NB4 (cell line): ENCODE data around the gene KCNN2.

Experiments used
- CTCF ChIP-seq: IDR thresholded peaks from one replicate; pipeline ENCODE4 v1.5.1; 2012; ENCODE audit warnings: low read depth, low read length
- MYC ChIP-seq: IDR thresholded peaks from 2 replicates; pipeline ENCODE4 v1.6.1; 2011; ENCODE audit warnings: low read depth, low read length
- POLR2A ChIP-seq: IDR thresholded peaks from 2 replicates; pipeline ENCODE4 v1.6.1; 2011; ENCODE audit warnings: mild to moderate bottlenecking; ENCODE audit not compliant: insufficient read length; ENCODE audit errors: extremely low read depth
- TF ChIP-seq, protein P1 (sequence below): IDR thresholded peaks from 2 replicates; pipeline ENCODE4 v1.6.1; 2011; ENCODE audit warnings: low read depth, low read length

DNA sequence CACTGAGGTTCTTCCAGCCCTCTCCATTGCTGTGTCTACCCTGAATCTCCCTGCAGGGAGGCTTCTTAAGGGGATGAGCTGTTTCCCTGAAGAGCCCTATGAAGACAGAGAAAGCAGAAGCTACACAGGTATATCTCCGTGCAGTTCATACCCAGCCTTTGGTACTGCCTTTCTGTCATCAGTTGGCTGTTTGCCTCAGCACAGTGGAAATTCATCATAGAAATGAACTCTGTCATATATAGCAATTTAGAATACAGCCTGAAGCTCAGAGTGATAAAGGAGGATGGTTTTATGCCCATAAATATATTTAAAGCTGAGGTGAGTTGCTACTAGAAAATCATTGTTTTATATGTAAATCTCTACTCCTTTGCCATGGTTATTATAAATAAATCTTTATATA, 42.6 kb upstream of the KCNN2 start:
- TF ChIP-seq POLR2A (no peak), CTCF (no peak), MYC (no peak)
- TF ChIP-seq, protein P1, sequence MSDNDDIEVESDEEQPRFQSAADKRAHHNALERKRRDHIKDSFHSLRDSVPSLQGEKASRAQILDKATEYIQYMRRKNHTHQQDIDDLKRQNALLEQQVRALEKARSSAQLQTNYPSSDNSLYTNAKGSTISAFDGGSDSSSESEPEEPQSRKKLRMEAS, result no peak
